ENCODE data around the gene NBEAL1.
"Not testable (repeated sequence)": the region's sequence is repeated elsewhere in the genome, so short reads cannot be mapped to it uniquely, and the experiment has no call there.

Gene NBEAL1

GRCh38 chr2:203014456-203015199 lies at the start of gene NBEAL1:
TSS of gene NBEAL1 (plus strand) at chr2:203014875. CDS start at chr2:203016385, 1,510 bp downstream.
- DNase-seq (ENCODE audit: low spot score) = peak; percentile 98

DNA sequence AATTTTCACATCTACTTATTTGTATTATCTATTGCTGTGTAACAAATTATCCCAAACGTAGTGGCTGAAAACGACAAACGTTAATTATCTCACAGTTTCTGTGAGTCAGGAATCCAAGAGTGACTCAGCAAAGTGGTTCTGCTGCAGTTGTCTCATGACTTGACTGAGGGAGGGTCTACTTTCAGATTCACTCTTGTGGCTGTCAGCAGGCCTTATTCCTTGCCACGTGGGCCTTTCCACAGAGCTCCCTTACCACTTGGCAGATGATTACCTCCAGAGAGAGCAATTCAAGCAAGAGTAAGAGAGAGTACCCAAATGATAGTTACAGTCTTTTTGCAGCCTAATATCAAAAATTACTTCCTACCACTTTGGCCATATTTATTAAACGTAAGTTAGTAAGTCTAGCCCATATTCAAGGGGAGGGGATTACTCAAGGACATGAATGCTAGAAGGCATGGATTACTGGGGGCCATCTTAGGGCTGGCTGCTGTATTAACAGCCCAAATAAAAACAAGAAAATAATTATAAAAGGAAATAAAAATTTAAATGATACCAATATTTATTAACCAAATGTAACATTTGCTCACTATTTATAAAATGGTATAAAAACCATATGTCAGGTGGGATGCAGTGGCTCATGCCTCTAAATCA lies 48.7 kb upstream of the NBEAL1 start:
- no peak for DNase-seq (ENCODE audit: low spot score)

DNA sequence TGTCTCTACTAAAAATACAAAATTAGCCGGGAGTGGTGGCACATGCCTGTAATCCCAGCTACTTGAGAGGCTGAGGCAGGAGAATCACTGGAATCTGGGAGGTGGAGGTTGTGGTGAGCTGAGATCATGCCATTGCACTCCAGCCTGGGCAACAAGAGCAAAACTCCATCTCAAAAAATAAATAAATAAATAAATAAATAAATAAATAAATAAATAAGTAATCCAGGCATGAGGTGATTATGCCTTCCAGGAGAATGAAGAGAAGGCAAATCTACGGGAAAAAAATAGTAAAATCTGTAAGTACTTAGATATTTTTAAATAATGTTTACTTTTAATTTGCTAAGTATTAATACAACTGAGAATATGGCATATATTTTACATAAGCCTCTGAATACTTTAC lies 45.3 kb upstream of the NBEAL1 start:
- not testable (repeated sequence) for DNase-seq (ENCODE audit: low spot score)

DNA sequence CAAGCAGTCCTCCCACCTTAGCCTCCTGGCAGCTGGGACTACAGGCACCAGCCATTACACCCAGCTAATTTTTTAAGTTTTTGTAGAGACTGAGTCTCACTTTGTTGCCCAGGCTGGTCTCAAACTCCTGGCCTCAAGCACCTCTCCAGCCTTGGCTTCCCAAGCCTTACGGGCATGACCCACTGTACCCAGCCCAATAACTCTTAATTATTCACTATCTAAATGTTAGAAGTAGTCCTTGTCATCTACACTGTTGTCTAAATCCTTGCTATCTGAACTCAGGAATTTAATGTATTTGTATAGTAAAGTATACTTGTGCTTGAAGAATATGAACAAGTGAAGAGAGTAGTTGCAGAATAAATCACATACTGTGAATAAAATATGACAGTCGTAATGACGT lies 37.9 kb upstream of the NBEAL1 start:
- DNase-seq (ENCODE audit: low spot score) = no peak

- DNase-seq (ENCODE audit: low spot score) = no peak
Measured at GRCh38 chr2:202982779-202983491, 31.7 kb upstream of the NBEAL1 start.

DNA sequence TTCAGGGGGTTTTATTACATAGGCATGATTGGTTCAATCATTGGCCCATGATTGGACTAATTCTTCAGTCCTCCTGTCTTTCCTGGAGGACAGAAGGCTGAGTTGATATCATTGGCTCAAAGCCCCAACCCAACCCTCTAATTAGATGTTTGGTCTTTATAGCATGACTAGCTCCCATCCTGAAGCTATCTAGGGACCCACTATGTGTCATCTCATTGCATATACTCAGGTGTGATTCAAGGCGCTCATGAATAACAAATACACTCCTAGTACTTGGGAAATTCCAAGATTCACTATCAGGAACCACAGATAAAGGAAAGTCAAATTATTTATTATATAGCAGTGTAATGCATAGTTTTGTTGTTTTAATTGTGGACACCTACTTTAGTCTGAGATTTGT lies 24.9 kb upstream of the NBEAL1 start:
- no peak for DNase-seq (ENCODE audit: low spot score)

GRCh38 chr2:202990501-202990900 lies 24.2 kb upstream of the NBEAL1 start:
- no peak for DNase-seq (ENCODE audit: low spot score)

DNA sequence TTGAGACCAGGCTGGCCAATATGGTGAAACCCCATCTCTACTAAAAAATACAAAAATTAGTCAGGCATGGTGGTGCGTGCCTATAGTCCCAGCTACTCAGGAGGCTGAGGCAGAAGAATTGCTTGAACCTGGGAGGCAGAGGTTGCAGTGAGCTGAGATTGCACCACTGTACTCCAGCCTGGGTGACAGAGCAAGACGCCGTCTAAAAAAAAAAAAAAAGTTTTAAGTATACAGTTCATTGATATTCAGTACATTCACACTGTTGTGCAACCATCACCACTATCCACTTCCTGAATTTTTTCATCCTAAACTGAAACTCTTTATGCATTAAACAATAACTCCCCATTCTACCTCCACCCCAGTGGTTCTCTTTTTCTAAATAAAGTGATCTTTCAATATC lies 17.6 kb upstream of the NBEAL1 start:
- DNase-seq (ENCODE audit: low spot score) = not testable (repeated sequence)

DNA sequence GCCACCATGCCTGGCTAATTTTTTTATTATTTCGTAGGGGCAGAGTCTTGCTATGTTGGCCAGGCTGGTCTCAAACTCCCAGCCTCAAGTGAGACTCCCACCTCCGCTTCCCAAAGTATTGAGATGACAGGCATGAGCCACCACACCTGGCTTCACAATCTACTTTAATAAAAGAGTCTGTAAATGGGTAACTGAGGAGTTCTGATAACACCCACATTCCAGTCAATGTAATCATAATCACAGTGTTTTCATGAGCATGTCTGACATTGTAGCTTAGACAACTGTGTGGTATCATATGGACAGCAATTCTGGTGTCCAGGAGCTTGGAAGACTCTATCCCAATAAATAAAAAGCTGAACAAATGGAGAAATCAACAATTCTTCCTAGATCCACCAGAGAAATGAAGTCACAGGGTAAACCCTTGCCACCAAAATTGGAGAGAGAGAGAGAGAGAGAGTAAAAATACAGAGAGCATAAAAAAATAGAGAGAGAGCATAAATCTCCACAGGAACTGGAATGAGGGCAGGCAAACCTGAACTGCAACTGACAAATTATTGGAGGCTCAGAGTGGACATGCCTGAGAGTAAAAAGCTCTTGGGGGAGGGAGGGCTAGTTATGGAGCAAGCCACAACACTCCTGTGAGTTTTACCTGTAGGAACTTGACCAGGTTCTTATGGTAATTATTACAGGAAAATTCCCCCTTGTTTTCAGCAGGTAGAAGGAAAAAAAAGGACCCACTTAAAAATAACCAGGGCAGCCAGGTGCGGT lies 12.4 kb upstream of the NBEAL1 start:
- no peak for DNase-seq (ENCODE audit: low spot score)

DNA sequence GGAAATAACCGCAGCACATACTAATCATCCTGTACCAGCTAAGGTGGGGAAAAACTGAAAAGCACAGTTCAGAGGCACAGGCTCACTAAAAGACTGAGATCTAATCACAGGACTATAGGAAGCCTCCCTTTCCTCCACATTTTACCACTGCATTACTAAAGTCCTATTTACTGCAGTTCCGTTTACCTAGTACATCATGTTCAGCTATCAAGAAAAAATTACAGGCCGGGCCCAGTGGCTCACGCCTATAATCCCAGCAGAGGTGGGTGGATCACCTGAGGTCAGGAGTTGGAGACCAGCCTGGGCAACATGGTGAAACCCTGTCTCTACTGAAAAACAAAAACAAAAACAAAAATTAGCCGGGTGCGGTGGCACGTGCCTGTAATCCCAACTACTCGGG lies 11.0 kb upstream of the NBEAL1 start:
- DNase-seq (ENCODE audit: low spot score) = no peak

- no peak for DNase-seq (ENCODE audit: low spot score)
Measured at GRCh38 chr2:203016716-203017115, 2.0 kb downstream of the NBEAL1 start.

GRCh38 chr2:203018181-203018580 lies 3.5 kb downstream of the NBEAL1 start:
- no peak for DNase-seq (ENCODE audit: low spot score)

GRCh38 chr2:203019142-203019541 lies 4.5 kb downstream of the NBEAL1 start:
- no peak for DNase-seq (ENCODE audit: low spot score)

- DNase-seq (ENCODE audit: low spot score) = no peak
Measured at GRCh38 chr2:203021991-203022390, 7.3 kb downstream of the NBEAL1 start.

- no peak for DNase-seq (ENCODE audit: low spot score)
Measured at GRCh38 chr2:203022751-203023150, 8.1 kb downstream of the NBEAL1 start.

DNA sequence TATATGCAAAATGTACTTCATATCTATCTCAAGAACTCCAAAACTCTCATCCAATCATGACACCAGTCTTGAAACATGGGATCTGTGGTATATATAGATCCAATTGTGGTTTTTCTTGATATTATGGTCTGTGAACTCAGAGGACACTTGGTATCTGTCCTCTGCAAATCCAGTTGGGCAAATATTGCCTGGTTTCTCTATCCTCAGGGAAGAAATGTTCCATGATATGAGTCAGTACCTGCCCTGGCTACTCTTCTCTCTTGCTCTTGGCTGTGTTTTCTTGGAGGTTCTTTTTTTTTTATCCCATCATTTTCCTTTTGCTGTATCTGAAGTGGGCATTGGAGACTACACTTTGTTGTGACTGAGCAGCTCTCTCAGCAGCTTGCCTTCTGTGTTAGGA lies 10.9 kb downstream of the NBEAL1 start:
- no peak for DNase-seq (ENCODE audit: low spot score)

DNA sequence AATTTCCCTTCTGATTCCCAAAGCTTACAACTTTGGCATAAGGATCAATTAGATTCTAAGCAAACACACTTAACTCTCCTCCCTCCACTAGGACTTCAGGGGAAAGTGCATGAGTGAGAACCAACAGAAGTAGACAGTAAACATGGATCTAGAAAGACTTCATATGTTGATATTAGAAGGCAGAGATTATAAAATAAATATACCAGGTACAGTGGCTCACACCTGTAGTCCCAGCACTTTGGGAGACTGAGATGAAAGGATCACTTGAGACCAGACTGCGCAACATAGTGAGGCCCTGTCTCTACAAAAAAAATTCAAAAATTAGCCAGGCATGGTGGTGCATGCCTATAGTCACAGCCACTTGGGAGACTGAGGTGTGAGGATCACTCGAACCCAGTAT lies 15.9 kb downstream of the NBEAL1 start:
- no peak for DNase-seq (ENCODE audit: low spot score)

GRCh38 chr2:203030991-203031390 lies 16.3 kb downstream of the NBEAL1 start:
- no peak for DNase-seq (ENCODE audit: low spot score)

DNA sequence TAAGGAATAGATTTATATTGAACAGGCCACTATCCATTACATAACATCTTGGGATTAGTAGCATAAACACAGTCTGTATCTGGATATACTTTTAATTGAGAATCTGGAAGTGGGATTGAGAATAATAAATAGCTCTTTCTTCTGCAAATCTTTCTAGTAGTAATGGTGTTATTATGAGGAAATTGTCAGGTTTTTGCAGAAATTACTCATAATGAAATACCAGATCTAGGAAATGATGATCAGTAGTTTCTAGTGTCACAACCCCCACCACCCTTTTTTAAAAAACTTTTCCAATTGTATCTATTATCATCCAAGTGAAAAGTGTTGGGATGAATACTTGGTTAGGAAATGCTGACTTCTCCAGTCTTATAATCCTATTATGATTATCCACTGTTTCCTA lies 18.7 kb downstream of the NBEAL1 start:
- DNase-seq (ENCODE audit: low spot score) = no peak

DNA sequence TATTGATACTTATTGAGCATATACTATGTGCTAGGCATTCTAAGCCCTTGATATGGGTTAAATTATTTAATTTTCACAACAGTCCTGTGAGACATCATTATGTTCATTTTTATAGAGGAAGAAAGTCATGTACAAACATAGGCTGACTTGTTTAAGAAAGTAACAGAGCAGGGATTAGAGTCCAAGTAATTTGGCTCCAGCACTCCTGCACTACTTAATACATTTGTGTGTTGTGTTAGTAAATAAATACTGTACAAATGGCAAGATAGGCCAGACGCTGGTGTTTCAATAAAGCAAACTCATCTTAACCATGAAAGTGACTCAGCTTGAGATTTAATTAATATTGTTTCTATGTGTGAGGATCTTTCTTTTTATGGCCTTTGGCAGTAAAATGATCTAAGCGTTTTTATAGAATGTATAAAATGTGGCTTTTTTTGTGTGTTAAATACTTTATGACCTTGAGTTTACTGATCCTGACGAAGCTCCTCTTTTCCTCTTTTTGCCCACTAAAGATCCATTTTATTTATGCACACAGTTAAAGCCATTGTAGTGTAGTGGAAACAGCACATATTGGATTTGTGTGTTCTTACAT lies 21.3 kb downstream of the NBEAL1 start:
- DNase-seq (ENCODE audit: low spot score) = no peak

GRCh38 chr2:203037026-203037425 lies 22.4 kb downstream of the NBEAL1 start:
- DNase-seq (ENCODE audit: low spot score) = no peak

GRCh38 chr2:203038586-203038985 lies 23.9 kb downstream of the NBEAL1 start:
- no peak for DNase-seq (ENCODE audit: low spot score)

All from NAMALWA (cell line).